Measurements from ENCODE around the gene GRB10.

- TF ChIP-seq CTCF (conservative IDR thresholded peaks at IDR 0.05) (no peak), EZH2 (IDR thresholded peaks at IDR 0.05; ENCODE audit: low read depth) (no peak)
Measured at GRCh38 chr7:50687575-50688225, 95.0 kb downstream of the GRB10 start.
